Uterus (tissue), 4 donors: ENCODE data around the gene RASA2. TPM values are rescaled to one million over a fixed set of nuclear protein-coding genes. Genes with fewer than 3 reads are reported as not detected.

Source experiments
- DNase-seq, 2 donors: peaks; one replicate each; pipeline ENCODE4 v3.0.0-alpha.2; 2019 to 2020
- H3K27ac ChIP-seq, 2 donors: fragments of 200-600 bp; sonication (generic); 1 replicate in 1 of 2; 2 replicates in 1 of 2; pipeline ENCODE4 v1.5.1; 2016 to 2018
- H3K27me3 ChIP-seq, 2 donors: fragments of 200-600 bp; sonication (generic); one replicate each; pipeline ENCODE4 v1.5.1; 2018 to 2019; ENCODE audit warnings: control low read depth in 1 of 2
- H3K36me3 ChIP-seq, 2 donors: fragments of 200-600 bp; sonication (generic); one replicate each; pipeline ENCODE4 v1.5.1; 2019; ENCODE audit warnings: control low read depth in 1 of 2
- H3K4me1 ChIP-seq, 2 donors: fragments of 200-600 bp; sonication (generic); one replicate each; pipeline ENCODE4 v1.5.1; 2018 to 2019; ENCODE audit warnings: control low read depth in 1 of 2
- H3K4me3 ChIP-seq, 2 donors: fragments of 200-600 bp; sonication (generic); 1 replicate in 1 of 2; 2 replicates in 1 of 2; pipeline ENCODE4 v1.5.1; 2018 to 2019; ENCODE audit warnings: mild to moderate bottlenecking in 1 of 2
- H3K9me3 ChIP-seq, 2 donors: fragments of 200-600 bp; sonication (generic); one replicate each; pipeline ENCODE4 v1.5.1; 2019; ENCODE audit warnings: control low read depth in 1 of 2
- CTCF ChIP-seq, 4 experiments: fragments of 200-600 bp in 2 of 4; fragments of 450-650 bp in 2 of 4; sonication (generic) in 2 of 4; IDR thresholded peaks; one replicate each; pipeline ENCODE4 v1.5.1; 2016 to 2019; ENCODE audit warnings: antibody characterized with exemption in 4 of 4, mild to moderate bottlenecking in 2 of 4, moderate library complexity in 1 of 4
- POLR2A ChIP-seq, 2 donors: fragments of 450-650 bp; IDR thresholded peaks; one replicate each; pipeline ENCODE4 v1.6.1; 2016; ENCODE audit warnings: antibody characterized with exemption in 2 of 2, mild to moderate bottlenecking in 1 of 2, moderate library complexity in 1 of 2
- intact Hi-C: fragments of 100-400 bp; cut with DNase I; formaldehyde crosslinking; loops from one replicate; pipeline ENCODE4 v1.15.1; 2023; ENCODE audit warnings: low total_unique reads
- total RNA-seq, 4 donors: library from RNA; depleted of rRNA in 3 of 4; stranded (reverse); fragments of >200 nt in 3 of 4; gene quantifications; one replicate each; pipeline versions ENCODE4 v1.1.0 to v1.2.4, GENCODE V29; 2014 to 2023
- donor health status: DM: yes; HTN: yes; CAD: no.

Gene RASA2
- total RNA-seq, 4 donors from 2014 or later = 11.3 to 49.4 (median 38.7) TPM

GRCh38 chr3:141605883-141606282, 119.1 kb downstream of the RASA2 start:
- H3K36me3 ChIP-seq = no peaks in the 10 kb centered on the region

GRCh38 chr3:141608438-141608837, 121.6 kb downstream of the RASA2 start:
- no peaks in the 10 kb centered on the region for H3K9me3 ChIP-seq
- H3K27me3 ChIP-seq = no peaks in the 10 kb centered on the region
- no peaks in the 10 kb centered on the region for H3K36me3 ChIP-seq
- no peak for DNase-seq
- no peak overlapping the region for H3K27ac ChIP-seq
- intact Hi-C loops = no loop called here
- no peaks in the 10 kb centered on the region for H3K4me1 ChIP-seq
- no peak overlapping the region for H3K4me3 ChIP-seq
- TF ChIP-seq CTCF (IDR thresholded peaks at IDR 0.05) (no peak), POLR2A (IDR thresholded peaks at IDR 0.05) (no peak)

More at GRCh38 chr3:141605883-141606282, 119.1 kb downstream of the RASA2 start:
- DNase-seq = no peak
- no peaks in the 10 kb centered on the region for H3K27me3 ChIP-seq
- peaks cover 0 to under 1% of the 10 kb centered on the region in 2 donors for H3K9me3 ChIP-seq
- no peak for TF ChIP-seq POLR2A (IDR thresholded peaks at IDR 0.05)
- no peak for TF ChIP-seq CTCF (IDR thresholded peaks at IDR 0.05)
- no peak overlapping the region for H3K4me3 ChIP-seq
- no peaks in the 10 kb centered on the region for H3K4me1 ChIP-seq
- intact Hi-C loops = no loop called here
- no peak overlapping the region for H3K27ac ChIP-seq

- no peaks in the 10 kb centered on the region for H3K9me3 ChIP-seq
- H3K27ac ChIP-seq = no peak overlapping the region
- H3K36me3 ChIP-seq = no peaks in the 10 kb centered on the region
- no peaks in the 10 kb centered on the region for H3K27me3 ChIP-seq
- no peak for DNase-seq
- no peak for TF ChIP-seq CTCF (IDR thresholded peaks at IDR 0.05)
- TF ChIP-seq POLR2A (IDR thresholded peaks at IDR 0.05) = no peak
- H3K4me1 ChIP-seq = no peaks in the 10 kb centered on the region
- intact Hi-C loops = no loop called here
- H3K4me3 ChIP-seq = no peak overlapping the region
Observed at GRCh38 chr3:141610939-141611338, 124.1 kb downstream of the RASA2 start.

GRCh38 chr3:141618103-141618910, 131.5 kb downstream of the RASA2 start:
- intact Hi-C loops = no loop called here
- TF ChIP-seq CTCF (IDR thresholded peaks at IDR 0.05) (no peak), POLR2A (IDR thresholded peaks at IDR 0.05) (no peak)
- Histone ChIP-seq H3K9me3 (no peaks in the 10 kb centered on the region), H3K27me3 (no peaks in the 10 kb centered on the region), H3K27ac (no peak overlapping the region), H3K4me1 (no peaks in the 10 kb centered on the region), H3K4me3 (no peak overlapping the region), H3K36me3 (no peaks in the 10 kb centered on the region)
- DNase-seq = no peak

- H3K27ac ChIP-seq = no peak overlapping the region
- no peaks in the 10 kb centered on the region for H3K9me3 ChIP-seq
- DNase-seq = no peak
- TF ChIP-seq CTCF (IDR thresholded peaks at IDR 0.05) (no peak), POLR2A (IDR thresholded peaks at IDR 0.05) (no peak)
- H3K27me3 ChIP-seq = no peaks in the 10 kb centered on the region
- H3K4me3 ChIP-seq = no peak overlapping the region
- H3K36me3 ChIP-seq = no peaks in the 10 kb centered on the region
- intact Hi-C loops = no loop called here
- H3K4me1 ChIP-seq = no peaks in the 10 kb centered on the region
Observed at GRCh38 chr3:141618938-141619337, 132.1 kb downstream of the RASA2 start.
